LNCAP (cell line): ENCODE results near the gene ARV1.

Source experiments
- TF ChIP-seq, protein P1 (sequence below): fragments of 450-650 bp; IDR thresholded peaks from 2 replicates; pipeline ENCODE4 v1.5.1; 2017; ENCODE audit warnings: mild to moderate bottlenecking

ARV1 gene

DNA sequence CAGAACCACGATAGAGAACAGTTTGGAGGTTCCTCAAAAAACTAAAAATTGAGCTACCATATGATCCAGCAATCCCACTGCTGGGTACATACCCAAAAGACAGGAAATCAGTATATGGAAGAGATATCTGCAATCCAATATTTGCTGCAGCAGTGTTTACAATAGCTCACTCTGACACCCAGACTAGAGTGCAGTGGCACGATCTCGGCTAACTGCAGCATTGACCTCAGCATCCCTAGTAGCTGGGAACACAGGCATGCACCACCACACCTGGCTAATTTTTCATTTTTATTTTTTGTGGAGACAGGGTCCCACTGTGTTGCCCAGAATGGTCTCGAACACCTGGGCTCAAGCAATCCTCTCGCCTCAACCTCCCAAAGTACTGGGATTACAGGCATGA, 13.4 kb upstream of the ARV1 start:
- TF ChIP-seq, protein P1, sequence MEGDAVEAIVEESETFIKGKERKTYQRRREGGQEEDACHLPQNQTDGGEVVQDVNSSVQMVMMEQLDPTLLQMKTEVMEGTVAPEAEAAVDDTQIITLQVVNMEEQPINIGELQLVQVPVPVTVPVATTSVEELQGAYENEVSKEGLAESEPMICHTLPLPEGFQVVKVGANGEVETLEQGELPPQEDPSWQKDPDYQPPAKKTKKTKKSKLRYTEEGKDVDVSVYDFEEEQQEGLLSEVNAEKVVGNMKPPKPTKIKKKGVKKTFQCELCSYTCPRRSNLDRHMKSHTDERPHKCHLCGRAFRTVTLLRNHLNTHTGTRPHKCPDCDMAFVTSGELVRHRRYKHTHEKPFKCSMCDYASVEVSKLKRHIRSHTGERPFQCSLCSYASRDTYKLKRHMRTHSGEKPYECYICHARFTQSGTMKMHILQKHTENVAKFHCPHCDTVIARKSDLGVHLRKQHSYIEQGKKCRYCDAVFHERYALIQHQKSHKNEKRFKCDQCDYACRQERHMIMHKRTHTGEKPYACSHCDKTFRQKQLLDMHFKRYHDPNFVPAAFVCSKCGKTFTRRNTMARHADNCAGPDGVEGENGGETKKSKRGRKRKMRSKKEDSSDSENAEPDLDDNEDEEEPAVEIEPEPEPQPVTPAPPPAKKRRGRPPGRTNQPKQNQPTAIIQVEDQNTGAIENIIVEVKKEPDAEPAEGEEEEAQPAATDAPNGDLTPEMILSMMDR: no peak

GRCh38 chr1:230966358-230966873, 12.5 kb upstream of the ARV1 start:
- TF ChIP-seq, protein P1: no peak

DNA sequence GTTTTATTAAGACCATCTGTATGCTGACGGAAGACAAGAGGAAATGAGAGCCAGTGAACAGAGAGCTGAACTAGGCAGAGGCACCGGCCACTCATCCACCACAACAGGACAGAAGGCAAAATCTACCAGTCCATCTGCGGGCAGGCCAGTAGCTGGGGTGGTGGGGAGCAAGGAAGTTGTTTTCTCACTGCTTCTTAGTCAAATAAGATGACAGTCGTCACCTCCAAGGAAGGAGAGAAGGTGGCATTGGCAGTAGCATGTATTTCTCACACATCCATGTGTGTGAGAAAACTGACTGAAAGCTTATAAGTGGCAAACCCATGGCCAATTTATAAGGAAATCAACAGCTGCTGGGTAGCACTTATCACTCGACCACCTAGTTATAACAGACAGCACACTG, 8.5 kb upstream of the ARV1 start:
- TF ChIP-seq, protein P1: no peak

- TF ChIP-seq, protein P1: no peak
Observed at GRCh38 chr1:230971771-230972170, 7.1 kb upstream of the ARV1 start.

- TF ChIP-seq, protein P1: no peak
Observed at GRCh38 chr1:230972855-230973271, 6.0 kb upstream of the ARV1 start.

GRCh38 chr1:230975636-230976035, 3.3 kb upstream of the ARV1 start:
- TF ChIP-seq, protein P1: no peak

DNA sequence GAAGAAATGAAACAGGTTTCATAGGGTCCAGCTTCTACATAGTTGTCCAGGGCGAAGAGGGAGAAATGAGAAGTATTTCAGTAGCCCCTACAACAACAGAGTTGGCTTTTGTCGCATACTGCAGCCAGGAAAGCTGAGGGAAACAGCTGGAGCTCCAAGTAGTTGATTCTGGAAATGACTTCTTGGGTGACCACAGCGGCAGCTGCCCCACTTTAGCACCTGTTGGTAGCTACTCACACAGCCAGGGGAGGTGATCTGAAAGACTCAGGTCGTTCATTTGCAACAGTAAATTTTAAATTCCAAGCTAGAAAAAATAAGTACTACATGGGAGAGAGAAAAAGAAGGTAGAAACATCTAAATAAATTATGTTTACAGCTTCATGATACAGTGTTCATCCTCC, 2.5 kb upstream of the ARV1 start:
- TF ChIP-seq, protein P1: no peak
